B cell (primary cell): ENCODE results near the gene DUSP11. TPM values are rescaled to one million over a fixed set of nuclear protein-coding genes. Genes with fewer than 3 reads are reported as not detected.

ENCODE experiments used
- ATAC-seq: fragments of 200-7000 bp; cut with Tn5 transposase; one replicate; pipeline ENCODE4 v1.10.0; 2021; ENCODE audit warnings: low read depth, mild to moderate bottlenecking, moderate number of reproducible peaks, moderate library complexity
- CTCF ChIA-PET: fragments of 350-600 bp; sonication (Branson Sonifier 250); formaldehyde crosslinking; loops from one replicate; lab custom pipeline; 2021; ENCODE audit warnings: antibody characterized with exemption, inconsistent platforms; lab: Charles Lee
- POLR2A ChIA-PET: fragments of 350-600 bp; sonication (Branson Sonifier 250); formaldehyde crosslinking; loops from one replicate; lab custom pipeline; 2021; ENCODE audit warnings: antibody characterized with exemption; lab: Charles Lee
- DNase-seq: peaks from one replicate; pipeline ENCODE4 v3.0.0; 2013
- H2AFZ ChIP-seq: 2 replicates; pipeline ENCODE4 v1.6.1; 2012; ENCODE audit warnings: mild to moderate bottlenecking, low read depth, low read length; ENCODE audit not compliant: insufficient read depth, poor library complexity, severe bottlenecking
- H3K27ac ChIP-seq, 2 donors: 1 replicate in 1 of 2; 2 replicates in 1 of 2; pipeline ENCODE4 v1.5.1; 2012 to 2013; ENCODE audit warnings: low read length in 2 of 2, mild to moderate bottlenecking in 2 of 2, moderate library complexity in 1 of 2
- H3K27me3 ChIP-seq, 4 experiments: fragments of 200-600 bp in 1 of 4; sonication (generic) in 1 of 4; replicated peaks in 1 of 4; 1 replicate in 2 of 4; 2 replicates in 2 of 4; pipeline versions ENCODE4 v1.6.1 to v1.7.0; 2013 to 2016; ENCODE audit warnings: low read length in 3 of 4, mild to moderate bottlenecking in 2 of 4, mixed read lengths in 1 of 4, moderate library complexity in 1 of 4; ENCODE audit not compliant: insufficient read depth in 4 of 4, control insufficient read depth in 3 of 4; ENCODE audit errors: control extremely low read depth in 1 of 4
- H3K36me3 ChIP-seq, 2 experiments: replicated peaks in 1 of 2; 1 replicate in 1 of 2; 2 replicates in 1 of 2; pipeline versions ENCODE4 v1.6.1 to v1.7.1; 2013; ENCODE audit warnings: low read length in 1 of 2; ENCODE audit not compliant: insufficient read depth in 2 of 2, control insufficient read depth in 1 of 2; ENCODE audit errors: control extremely low read depth in 1 of 2, extremely low read depth in 1 of 2
- H3K4me1 ChIP-seq, 2 donors: fragments of 200-600 bp in 1 of 2; sonication (generic) in 1 of 2; 1 replicate in 1 of 2; 2 replicates in 1 of 2; pipeline versions ENCODE4 v1.5.1 to v1.6.1; 2013 to 2017; ENCODE audit warnings: low read length in 2 of 2; ENCODE audit not compliant: control insufficient read depth in 2 of 2, insufficient read depth in 2 of 2
- H3K4me2 ChIP-seq: replicated peaks from 2 replicates; pipeline ENCODE3; 2012; ENCODE audit warnings: mild to moderate bottlenecking, low read depth, low read length; ENCODE audit not compliant: poor library complexity, severe bottlenecking
- H3K4me3 ChIP-seq, 5 experiments: fragments of 200-600 bp in 1 of 5; sonication (generic) in 1 of 5; 1 replicate in 3 of 5; 2 replicates in 2 of 5; pipeline versions ENCODE4 v1.5.1 to v1.7.0; 2011 to 2016; ENCODE audit warnings: low read length in 4 of 5, mild to moderate bottlenecking in 4 of 5, low read depth in 2 of 5, control low read depth in 1 of 5, moderate library complexity in 1 of 5; ENCODE audit not compliant: insufficient read depth in 1 of 5; ENCODE audit errors: control extremely low read depth in 1 of 5, extremely low read depth in 1 of 5
- H3K79me2 ChIP-seq: fragments of 200-600 bp; sonication (generic); one replicate; pipeline ENCODE4 v1.6.0; 2016; ENCODE audit warnings: low read length; ENCODE audit not compliant: control insufficient read depth, insufficient read depth
- H3K9ac ChIP-seq: fragments of 200-600 bp; sonication (generic); 2 replicates; pipeline ENCODE4 v1.6.1; 2017; ENCODE audit warnings: mild to moderate bottlenecking, low read length, moderate library complexity
- H3K9me3 ChIP-seq, 3 donors: one replicate each; pipeline versions ENCODE4 v1.6.1 to v1.7.1; 2013; ENCODE audit warnings: low read length in 2 of 3; ENCODE audit not compliant: control insufficient read depth in 2 of 3, insufficient read depth in 1 of 3; ENCODE audit errors: control extremely low read depth in 1 of 3
- H4K20me1 ChIP-seq: 2 replicates; pipeline ENCODE4 v1.6.0; 2012; ENCODE audit warnings: mild to moderate bottlenecking, low read length; ENCODE audit not compliant: insufficient read depth, control insufficient read depth, poor library complexity, severe bottlenecking
- H3K27ac Mint-ChIP-seq: one replicate; pipeline ENCODE4 v1.8.0; 2021; ENCODE audit warnings: mixed read lengths
- H3K27me3 Mint-ChIP-seq: one replicate; pipeline ENCODE4 v1.8.0; 2021; ENCODE audit warnings: mixed read lengths
- H3K4me1 Mint-ChIP-seq: one replicate; pipeline ENCODE4 v1.8.0; 2021; ENCODE audit warnings: mixed read lengths
- H3K4me3 Mint-ChIP-seq: one replicate; pipeline ENCODE4 v1.8.0; 2021; ENCODE audit warnings: mixed read lengths
- H3K9me3 Mint-ChIP-seq: one replicate; pipeline ENCODE4 v1.8.0; 2022; ENCODE audit warnings: mixed read lengths; ENCODE audit not compliant: insufficient read depth
- EZH2 ChIP-seq: IDR thresholded peaks from 2 replicates; pipeline ENCODE4 v1.6.1; 2012; ENCODE audit warnings: borderline replicate concordance, low read depth, mild to moderate bottlenecking, moderate library complexity, low read length; ENCODE audit not compliant: insufficient read depth, poor library complexity, severe bottlenecking
- WGBS: methylation state at CpG from one replicate; pipeline ENCODE4 v1.1.5; 2013; ENCODE audit warnings: missing lambda C conversion rate; ENCODE audit not compliant: insufficient coverage; 5-methylcytosine and 5-hydroxymethylcytosine counted together
- intact Hi-C: fragments of 100-400 bp; cut with micrococcal nuclease; formaldehyde crosslinking; loops from one replicate; pipeline ENCODE4 v1.10.0; 2022
- polyA plus RNA-seq: library from polyadenylated mRNA; depleted of rRNA; stranded (reverse); fragments of >200 nt; gene quantifications from 2 replicates; pipeline ENCODE4 v1.2.3, GENCODE V29; 2012
- total RNA-seq, 2 donors: library from RNA; stranded (reverse); fragments of 120-200 nt in 1 of 2; gene quantifications; 1 replicate in 1 of 2; 2 replicates in 1 of 2; pipeline versions ENCODE4 v1.2.3 to v1.2.4, GENCODE V29; 2013 to 2022
- TF ChIP-seq, protein P1 (sequence below): fragments of 200-600 bp; IDR thresholded peaks from one replicate; pipeline ENCODE4 v1.8.0; 2022; ENCODE audit warnings: antibody characterized with exemption, mild to moderate bottlenecking

DUSP11 gene
- total and polyA plus RNA-seq, 2 donors (not counting 1 experiment from before 2014, with no cell fraction given): 16.0 to 42.2 TPM

DNA sequence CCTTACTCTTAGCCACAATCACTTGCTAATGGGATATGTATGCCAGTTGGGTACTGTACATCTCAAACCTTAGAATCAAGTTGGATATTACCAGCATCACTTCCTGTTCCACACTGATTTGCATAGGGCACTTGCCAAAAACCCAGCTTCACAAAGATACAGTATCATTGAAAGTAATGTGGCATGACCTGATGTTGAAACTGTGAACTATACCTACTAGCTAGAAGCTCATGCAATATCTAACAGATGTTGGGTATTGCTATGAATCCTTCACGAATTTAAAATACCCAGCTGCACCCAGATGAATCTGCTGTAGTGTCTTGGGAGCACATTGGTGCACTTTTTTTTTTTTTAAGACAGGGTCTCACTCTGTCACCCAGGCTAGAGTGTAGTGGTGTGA lies 42.4 kb upstream of the DUSP11 start:
- Histone ChIP-seq H3K4me3 (no peak overlapping the region), H3K27me3 (no peaks in the 10 kb centered on the region), H4K20me1 (no peaks in the 10 kb centered on the region), H3K4me2 (no peak overlapping the region), H3K9ac (no peak overlapping the region), H3K79me2 (peaks cover 13% of the 10 kb centered on the region), H2AFZ (no peak overlapping the region), H3K4me1 (peaks cover 0 to 3% of the 10 kb centered on the region in 2 donors), H3K27ac (no peak overlapping the region), H3K36me3 (no peaks in the 10 kb centered on the region), H3K9me3 (no peaks in the 10 kb centered on the region)
- no peaks in the 10 kb centered on the region for H3K9me3 Mint-ChIP-seq
- H3K27me3 Mint-ChIP-seq: no peaks in the 10 kb centered on the region
- H3K4me1 Mint-ChIP-seq: peaks cover 14% of the 10 kb centered on the region
- ATAC-seq (no peak), DNase-seq (peak; percentile 31)
- no peak overlapping the region for H3K27ac Mint-ChIP-seq
- ChIA-PET CTCF (interaction anchor here (0.5 to 9.1 kb wide), 7 partner anchors 11 to 766 kb away, joined by 3 to 191 read pairs (median 3); partner anchors contain the start of gene BOLA3), POLR2A (no interaction called here)
- no peak overlapping the region for H3K4me3 Mint-ChIP-seq
- WGBS: no CpG with 5 or more reads among the region's 1 CpG
- TF ChIP-seq EZH2: no peak
- TF ChIP-seq, protein P1, sequence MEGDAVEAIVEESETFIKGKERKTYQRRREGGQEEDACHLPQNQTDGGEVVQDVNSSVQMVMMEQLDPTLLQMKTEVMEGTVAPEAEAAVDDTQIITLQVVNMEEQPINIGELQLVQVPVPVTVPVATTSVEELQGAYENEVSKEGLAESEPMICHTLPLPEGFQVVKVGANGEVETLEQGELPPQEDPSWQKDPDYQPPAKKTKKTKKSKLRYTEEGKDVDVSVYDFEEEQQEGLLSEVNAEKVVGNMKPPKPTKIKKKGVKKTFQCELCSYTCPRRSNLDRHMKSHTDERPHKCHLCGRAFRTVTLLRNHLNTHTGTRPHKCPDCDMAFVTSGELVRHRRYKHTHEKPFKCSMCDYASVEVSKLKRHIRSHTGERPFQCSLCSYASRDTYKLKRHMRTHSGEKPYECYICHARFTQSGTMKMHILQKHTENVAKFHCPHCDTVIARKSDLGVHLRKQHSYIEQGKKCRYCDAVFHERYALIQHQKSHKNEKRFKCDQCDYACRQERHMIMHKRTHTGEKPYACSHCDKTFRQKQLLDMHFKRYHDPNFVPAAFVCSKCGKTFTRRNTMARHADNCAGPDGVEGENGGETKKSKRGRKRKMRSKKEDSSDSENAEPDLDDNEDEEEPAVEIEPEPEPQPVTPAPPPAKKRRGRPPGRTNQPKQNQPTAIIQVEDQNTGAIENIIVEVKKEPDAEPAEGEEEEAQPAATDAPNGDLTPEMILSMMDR: no peak
- intact Hi-C loops: no loop called here

DNA sequence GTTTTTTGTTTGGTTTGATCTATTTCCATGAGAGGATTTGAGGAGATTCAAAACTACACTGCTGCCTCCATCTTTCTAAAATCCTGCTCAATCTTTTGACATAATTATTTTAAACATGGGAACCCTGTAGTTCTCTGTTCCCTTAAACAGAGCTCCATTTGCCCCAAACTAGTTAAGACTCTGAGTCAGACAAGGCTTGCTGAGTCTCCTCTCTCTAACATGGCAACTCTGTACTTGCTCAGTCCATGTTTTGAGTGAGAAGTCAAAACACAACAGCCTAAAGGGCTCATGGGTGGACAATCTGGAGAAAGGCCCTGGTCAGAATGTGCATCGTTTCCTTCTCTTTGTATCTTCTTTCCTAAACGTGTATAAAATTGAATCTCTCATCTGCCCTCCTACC lies 41.8 kb upstream of the DUSP11 start:
- Histone ChIP-seq H3K4me3 (no peak overlapping the region), H2AFZ (no peak overlapping the region), H3K4me2 (no peak overlapping the region), H3K27ac (no peak overlapping the region), H3K36me3 (no peaks in the 10 kb centered on the region), H3K27me3 (no peaks in the 10 kb centered on the region), H3K9ac (no peak overlapping the region), H3K4me1 (peaks cover 0 to 3% of the 10 kb centered on the region in 2 donors), H3K9me3 (no peaks in the 10 kb centered on the region), H3K79me2 (peaks cover 8% of the 10 kb centered on the region), H4K20me1 (no peaks in the 10 kb centered on the region)
- intact Hi-C loops: no loop called here
- Mint-ChIP-seq H3K4me3 (no peak overlapping the region), H3K27me3 (no peaks in the 10 kb centered on the region), H3K27ac (no peak overlapping the region), H3K4me1 (peaks cover 14% of the 10 kb centered on the region), H3K9me3 (no peaks in the 10 kb centered on the region)
- no CpG with 5 or more reads among the region's 2 CpGs for WGBS
- TF ChIP-seq EZH2: no peak
- TF ChIP-seq, protein P1: no peak
- ChIA-PET CTCF (interaction anchor here (1.0 to 9.1 kb wide), 3 partner anchors 328 to 767 kb away, joined by 3 to 191 read pairs (median 63); partner anchors contain the start of gene BOLA3), POLR2A (no interaction called here)
- ATAC-seq (no peak), DNase-seq (no peak)
